ENCODE data around the gene PJA2. TPM values are rescaled to one million over a fixed set of nuclear protein-coding genes. Genes with fewer than 3 reads are reported as not detected.

Gene PJA2
- total and polyA plus RNA-seq, 2 of the 8 experiments (the other 6 are each of a cell fraction or from before 2014, with no cell fraction given): 15.3 to 47.7 TPM

DNA sequence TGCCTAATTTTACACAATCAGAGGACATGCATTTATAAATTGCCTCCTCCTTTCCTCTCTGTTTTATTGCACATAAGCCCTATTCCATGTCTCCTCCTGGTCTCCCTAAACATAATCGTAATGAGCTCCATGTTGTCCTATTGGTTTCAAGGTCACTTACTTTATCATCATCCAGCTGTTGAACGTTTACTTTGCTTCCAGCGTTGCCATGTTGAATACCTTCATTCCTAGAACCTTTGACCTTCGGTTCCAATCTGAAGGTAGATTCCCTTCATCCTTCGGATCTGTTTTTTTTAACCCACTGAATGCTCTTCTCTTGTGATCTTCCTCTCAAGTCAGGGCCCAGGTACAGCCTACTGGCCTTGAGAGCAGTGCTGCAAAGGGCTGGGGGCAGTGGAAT is 84.3 kb downstream of the PJA2 start:
- Histone ChIP-seq H3K27ac (ENCODE audit: low read depth, low read length) (no peak overlapping the region), H3K79me1 (ENCODE audit: low read depth, low read length) (no peaks in the 10 kb centered on the region), H3K18ac (ENCODE audit: extremely low read depth, low read length) (no peak overlapping the region), H3K4me2 (ENCODE audit: insufficient read depth in 1 of 2, low read depth in 2 of 2, low read length in 2 of 2) (no peak overlapping the region), H3K56ac (replicated peaks; ENCODE audit: insufficient read length, low read depth, low read length) (no peak overlapping the region), H3K79me2 (ENCODE audit: control insufficient read depth in 1 of 2, insufficient read depth in 2 of 2, low read length in 2 of 2) (no peaks in the 10 kb centered on the region), H4K91ac (replicated peaks; ENCODE audit: insufficient read length, low read length) (no peak overlapping the region), H4K8ac (ENCODE audit: extremely low read depth, insufficient read depth, low read length) (no peak overlapping the region), H3K36me3 (ENCODE audit: control insufficient read depth in 2 of 4, insufficient read depth in 4 of 4, low read length in 3 of 4) (no peaks in the 10 kb centered on the region), H2AK5ac (ENCODE audit: low read depth, low read length) (no peak overlapping the region), H3K23ac (ENCODE audit: insufficient read length) (no peak overlapping the region), H4K5ac (ENCODE audit: insufficient read length, low read depth, low read length) (no peak overlapping the region), H2BK20ac (ENCODE audit: low read length) (no peak overlapping the region), H2BK120ac (replicated peaks; ENCODE audit: low read depth, low read length) (no peak overlapping the region), H2BK15ac (ENCODE audit: low read length) (no peak overlapping the region), H3K14ac (ENCODE audit: insufficient read length) (no peak overlapping the region), H2BK12ac (ENCODE audit: low read depth, low read length) (no peak overlapping the region), H2AFZ (ENCODE audit: low read length) (no peak overlapping the region), H3K27me3 (replicated peaks in 1 of 4; ENCODE audit: control insufficient read depth in 3 of 4, extremely low read depth in 1 of 4, insufficient read depth in 3 of 4, low read length in 3 of 4) (peaks cover 0 to 1% (median 0%) of the 10 kb centered on the region in 4 experiments; a peak in 1 of 7 replicates), H3K4me3 (ENCODE audit: extremely low read depth in 1 of 4, insufficient read depth in 2 of 4, low read depth in 3 of 4, low read length in 4 of 4) (no peak overlapping the region), H3K4ac (replicated peaks; ENCODE audit: insufficient read length, low read depth, low read length) (no peak overlapping the region), H2BK5ac (ENCODE audit: low read depth, low read length) (no peak overlapping the region), H3K23me2 (ENCODE audit: low read depth, low read length) (no peaks in the 10 kb centered on the region), H3K4me1 (replicated peaks in 1 of 4; ENCODE audit: control insufficient read depth in 3 of 4, insufficient read depth in 4 of 4, low read length in 3 of 4) (no peaks in the 10 kb centered on the region), H4K20me1 (replicated peaks in 1 of 2; ENCODE audit: control insufficient read depth in 1 of 2, insufficient read depth in 2 of 2, low read length in 2 of 2) (no peaks in the 10 kb centered on the region), H3K9ac (replicated peaks in 1 of 4; ENCODE audit: extremely low read depth in 1 of 4, low read depth in 3 of 4, low read length in 3 of 4) (no peak overlapping the region), H3K9me3 (ENCODE audit: insufficient read depth in 2 of 2, low read depth in 1 of 2, low read length in 1 of 2) (no peaks in the 10 kb centered on the region)
- TF ChIP-seq, protein P1, sequence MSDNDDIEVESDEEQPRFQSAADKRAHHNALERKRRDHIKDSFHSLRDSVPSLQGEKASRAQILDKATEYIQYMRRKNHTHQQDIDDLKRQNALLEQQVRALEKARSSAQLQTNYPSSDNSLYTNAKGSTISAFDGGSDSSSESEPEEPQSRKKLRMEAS (IDR thresholded peaks at IDR 0.05): no peak
- no peak for TF ChIP-seq JUN (IDR thresholded peaks at IDR 0.05; ENCODE audit: low read depth, low read length)
- TF ChIP-seq, protein P2, sequence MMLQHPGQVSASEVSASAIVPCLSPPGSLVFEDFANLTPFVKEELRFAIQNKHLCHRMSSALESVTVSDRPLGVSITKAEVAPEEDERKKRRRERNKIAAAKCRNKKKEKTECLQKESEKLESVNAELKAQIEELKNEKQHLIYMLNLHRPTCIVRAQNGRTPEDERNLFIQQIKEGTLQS (IDR thresholded peaks at IDR 0.05; ENCODE audit: insufficient read depth, low read depth, low read length): no peak
- no peak for TF ChIP-seq TAF1 (IDR thresholded peaks at IDR 0.05; ENCODE audit: low read depth, low read length)
- TF ChIP-seq BRCA1 (IDR thresholded peaks at IDR 0.05; ENCODE audit: low read depth, low read length): no peak
- no peak for TF ChIP-seq CTBP2 (IDR thresholded peaks at IDR 0.05; ENCODE audit: borderline replicate concordance, insufficient read depth, insufficient read length, low read length)
- TF ChIP-seq NANOG (IDR thresholded peaks at IDR 0.05; ENCODE audit: insufficient read depth, low read depth, low read length, poor library complexity, severe bottlenecking): no peak
- no peak for TF ChIP-seq BACH1 (IDR thresholded peaks at IDR 0.05; ENCODE audit: low read length)
- TF ChIP-seq RXRA (IDR thresholded peaks at IDR 0.05; ENCODE audit: insufficient read depth, low read depth, low read length): no peak
- no peak for TF ChIP-seq JUND (IDR thresholded peaks at IDR 0.05; ENCODE audit: low read length)
- no peak for TF ChIP-seq CREB1 (IDR thresholded peaks at IDR 0.05)
- no peak for TF ChIP-seq CEBPB (IDR thresholded peaks at IDR 0.05; ENCODE audit: low read depth, low read length)
- FAIRE-seq (no peak), DNase-seq (ENCODE audit: low read depth in 1 of 2, low spot score in 2 of 2) (no peak)
- POLR2A ChIA-PET (ENCODE audit: partially characterized antibody): no interaction called here
- CTCF ChIA-PET (ENCODE audit: partially characterized antibody): interaction anchor here (0.8 to 1.7 kb wide), 4 partner anchors 9 to 174 kb away, joined by 3 to 5 read pairs (median 4); no protein-coding TSS in a partner anchor
- 83% methylated on average over 5 of the region's 5 CpGs; no CpG with 5 or more reads in 1 of the 2 experiments for WGBS, 2 experiments (ENCODE audit: extremely low coverage in 1 of 2, insufficient coverage in 1 of 2, insufficient read length in 1 of 2, insufficient replicate concordance in 2 of 2, low coverage in 1 of 2, low lambda C conversion rate in 2 of 2, missing lambda C conversion rate in 1 of 2)

Data from H1 (cell line).